Ishikawa (cell line): ENCODE results near the gene FAM161B.

Source experiments
- CEBPB ChIP-seq: IDR thresholded peaks from 2 replicates; pipeline ENCODE4 v1.6.1; 2012
- CREB1 ChIP-seq: IDR thresholded peaks from 2 replicates; pipeline ENCODE4 v1.6.1; 2012; ENCODE audit warnings: low read depth
- EGR1 ChIP-seq: IDR thresholded peaks from 2 replicates; pipeline ENCODE4 v1.6.1; 2012
- EP300 ChIP-seq: IDR thresholded peaks from 2 replicates; pipeline ENCODE4 v1.6.1; 2012; ENCODE audit warnings: borderline replicate concordance
- FOXM1 ChIP-seq: IDR thresholded peaks from 2 replicates; pipeline ENCODE4 v1.6.1; 2012; ENCODE audit warnings: low read depth, borderline replicate concordance
- MAX ChIP-seq: IDR thresholded peaks from 2 replicates; pipeline ENCODE4 v1.6.1; 2012
- NFIC ChIP-seq: IDR thresholded peaks from 2 replicates; pipeline ENCODE4 v1.6.1; 2012
- RAD21 ChIP-seq: IDR thresholded peaks from 2 replicates; pipeline ENCODE4 v1.6.1; 2012; ENCODE audit warnings: low read depth
- REST ChIP-seq: IDR thresholded peaks from 2 replicates; pipeline ENCODE4 v1.6.1; 2012; ENCODE audit warnings: low read depth, mild to moderate bottlenecking
- TAF1 ChIP-seq: IDR thresholded peaks from 2 replicates; pipeline ENCODE4 v1.6.1; 2012; ENCODE audit warnings: low read depth, mild to moderate bottlenecking
- TCF12 ChIP-seq: IDR thresholded peaks from 2 replicates; pipeline ENCODE4 v1.6.1; 2012; ENCODE audit warnings: low read depth
- TEAD4 ChIP-seq: IDR thresholded peaks from 2 replicates; pipeline ENCODE4 v1.6.1; 2012
- YY1 ChIP-seq: IDR thresholded peaks from 2 replicates; pipeline ENCODE4 v1.6.1; 2012; ENCODE audit warnings: low read depth
- ZBTB7A ChIP-seq: IDR thresholded peaks from 2 replicates; pipeline ENCODE4 v1.6.1; 2012; ENCODE audit warnings: low read depth
- TF ChIP-seq, protein P1 (sequence below): IDR thresholded peaks from 2 replicates; pipeline ENCODE4 v1.6.1; 2012

Gene FAM161B

GRCh38 chr14:73936548-73936947, 13.3 kb downstream of the FAM161B start:
- TF ChIP-seq MAX (no peak), TAF1 (no peak), TEAD4 (no peak), FOXM1 (no peak), REST (no peak), EGR1 (no peak), CEBPB (no peak), CREB1 (no peak), TCF12 (no peak), NFIC (no peak), YY1 (no peak), ZBTB7A (no peak), RAD21 (no peak), EP300 (no peak)
- TF ChIP-seq, protein P1, sequence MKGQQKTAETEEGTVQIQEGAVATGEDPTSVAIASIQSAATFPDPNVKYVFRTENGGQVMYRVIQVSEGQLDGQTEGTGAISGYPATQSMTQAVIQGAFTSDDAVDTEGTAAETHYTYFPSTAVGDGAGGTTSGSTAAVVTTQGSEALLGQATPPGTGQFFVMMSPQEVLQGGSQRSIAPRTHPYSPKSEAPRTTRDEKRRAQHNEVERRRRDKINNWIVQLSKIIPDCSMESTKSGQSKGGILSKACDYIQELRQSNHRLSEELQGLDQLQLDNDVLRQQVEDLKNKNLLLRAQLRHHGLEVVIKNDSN = no peak

DNA sequence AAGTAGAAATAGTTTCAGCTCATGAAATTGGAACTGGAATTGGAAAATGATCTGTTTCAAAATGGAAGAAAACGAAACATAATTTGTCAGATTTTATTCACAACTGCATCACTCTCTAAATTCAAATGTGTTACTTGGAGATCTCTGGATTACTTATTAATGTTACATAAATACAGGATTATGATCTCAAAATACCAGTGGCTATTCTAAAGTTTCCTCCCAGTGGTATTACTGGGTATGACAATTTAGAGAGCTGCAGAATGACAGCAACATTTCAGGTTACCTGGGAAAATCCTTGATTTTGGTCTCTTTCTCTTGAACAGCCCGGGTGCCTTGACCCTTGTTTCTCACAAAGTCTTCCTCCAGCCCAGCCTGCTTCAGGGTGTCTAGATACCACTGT, 14.2 kb downstream of the FAM161B start:
- TF ChIP-seq CREB1 (no peak), EGR1 (no peak), RAD21 (no peak)

DNA sequence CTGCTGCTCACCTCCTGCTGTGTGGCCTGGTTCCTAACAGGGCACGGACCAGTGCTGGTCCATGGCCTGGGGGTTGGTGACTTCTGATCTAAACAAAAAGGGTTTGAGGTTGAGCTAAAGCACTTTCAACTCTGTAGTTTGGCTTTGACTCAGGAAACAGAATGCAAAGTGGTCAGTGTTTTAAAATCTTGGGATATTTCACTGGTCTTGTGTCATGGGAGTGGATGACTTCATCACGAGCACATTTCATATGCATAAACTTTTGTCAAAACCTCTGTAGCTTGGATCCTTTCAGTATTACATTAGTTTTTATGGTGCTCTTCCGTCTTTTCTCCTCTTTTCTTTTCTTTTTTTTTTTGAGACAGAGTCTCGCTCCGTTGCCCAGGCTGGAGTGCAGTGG, 25.6 kb downstream of the FAM161B start:
- TF ChIP-seq NFIC = no peak
- no peak for TF ChIP-seq CREB1
- no peak for TF ChIP-seq REST
- TF ChIP-seq ZBTB7A = no peak
- TF ChIP-seq, protein P1 = no peak
- no peak for TF ChIP-seq TAF1
- TF ChIP-seq MAX = no peak
- TF ChIP-seq TCF12 = no peak
- TF ChIP-seq EGR1 = no peak

DNA sequence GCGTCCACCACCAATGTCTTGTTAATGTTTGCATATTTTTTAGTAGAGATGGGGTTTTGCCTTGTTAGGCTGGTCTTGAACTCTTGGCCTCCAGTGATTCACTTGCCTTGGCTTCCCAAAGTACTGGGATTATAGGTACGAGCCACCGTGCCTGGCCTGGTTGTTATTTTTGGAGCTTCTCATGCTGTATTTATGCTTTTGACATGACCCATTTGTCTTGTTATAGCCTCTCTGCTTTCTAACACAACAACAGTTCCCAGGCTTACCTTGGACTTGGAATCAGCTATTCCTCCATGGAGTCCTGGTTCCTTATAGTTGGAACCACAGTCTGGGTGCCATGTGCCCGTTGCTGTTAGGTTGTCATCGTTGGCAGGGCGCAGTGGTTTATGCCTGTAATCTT, 33.6 kb downstream of the FAM161B start:
- TF ChIP-seq YY1 (no peak), TEAD4 (no peak), ZBTB7A (no peak), EGR1 (no peak), REST (no peak), TAF1 (no peak), RAD21 (no peak), CEBPB (no peak), EP300 (no peak), FOXM1 (no peak), NFIC (no peak), CREB1 (no peak), TCF12 (no peak), MAX (no peak)
- TF ChIP-seq, protein P1 = no peak

DNA sequence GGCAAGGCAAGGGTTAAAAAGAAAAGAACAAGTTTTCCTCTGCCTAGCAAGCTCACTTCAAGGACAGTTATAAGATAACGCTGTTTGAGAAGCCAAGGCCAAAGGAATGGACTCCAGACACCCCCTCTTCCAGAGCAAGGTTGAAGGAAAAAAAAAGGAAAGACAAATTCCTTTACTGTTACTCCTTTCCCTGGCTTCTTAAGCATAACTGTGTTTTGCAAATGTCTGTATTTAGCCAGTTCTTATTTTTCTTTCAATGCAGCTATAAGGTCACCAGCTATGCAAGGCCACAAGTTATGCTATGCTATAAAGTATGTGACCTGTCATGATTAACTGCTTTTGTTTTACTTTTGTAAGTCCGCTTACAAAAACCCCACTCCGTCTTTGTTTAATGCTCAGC, 36.6 kb downstream of the FAM161B start:
- TF ChIP-seq EGR1 (no peak), CREB1 (no peak), CEBPB (no peak)
